Fibroblast of skin of back (primary cell): ENCODE measurements around the gene OOSP2.

Source experiments
- DNase-seq: peaks from one replicate; pipeline ENCODE4 v3.0.0-alpha.2; 2013

The OOSP2 gene

DNA sequence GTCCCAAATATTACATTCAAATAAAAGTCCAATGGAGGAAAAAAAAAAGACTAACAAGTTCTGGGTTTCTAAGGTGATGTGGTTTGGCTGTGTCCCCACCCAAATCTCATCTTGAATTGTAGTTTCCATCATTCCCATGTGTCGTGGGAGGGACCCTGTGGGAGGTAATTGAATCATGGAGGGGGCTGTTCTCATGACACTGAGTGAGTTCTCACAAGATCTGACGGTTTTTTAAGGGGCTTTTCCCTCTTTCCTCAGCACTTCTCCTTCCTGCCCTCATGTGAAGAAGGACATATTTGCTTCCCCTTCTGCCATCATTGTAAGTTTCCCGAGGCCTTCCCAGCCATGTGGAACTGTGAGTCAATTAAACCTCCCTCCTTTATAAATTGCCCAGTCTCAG, 40.3 kb downstream of the OOSP2 start:
- no peak for DNase-seq

DNA sequence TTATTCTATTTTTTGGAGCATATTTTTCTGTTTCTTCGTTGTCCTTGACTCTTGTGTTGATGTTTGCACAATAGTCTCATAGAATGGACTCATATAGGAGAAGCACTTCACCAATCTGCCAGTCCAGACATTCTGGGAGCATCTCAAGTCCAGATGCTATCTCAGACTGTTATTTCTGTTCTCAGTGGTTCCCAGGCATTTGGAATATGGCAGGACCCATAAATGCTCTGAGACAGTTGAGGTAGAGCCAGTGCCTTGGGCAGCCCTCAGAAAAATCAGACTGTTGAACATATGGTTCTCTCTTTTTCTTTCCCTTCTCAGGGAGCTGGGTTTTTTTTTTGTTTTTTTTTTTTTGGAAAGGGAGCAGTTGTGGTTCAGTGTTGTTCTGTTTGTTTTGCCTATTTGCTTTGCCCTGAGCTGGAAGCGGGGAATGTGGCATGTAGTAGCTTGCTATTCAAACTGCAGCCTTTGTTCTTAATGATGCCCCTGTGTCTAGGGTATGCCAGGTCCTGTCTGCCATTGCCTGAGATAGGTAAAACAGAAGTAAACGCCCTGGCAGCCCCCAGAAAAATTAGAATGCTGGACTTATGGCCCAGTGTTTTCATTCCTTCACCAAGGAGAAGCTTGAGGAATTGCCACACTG, 44.5 kb downstream of the OOSP2 start:
- no peak for DNase-seq

- DNase-seq, result no peak
Measured at GRCh38 chr11:60085909-60086308, 45.7 kb downstream of the OOSP2 start.

DNA sequence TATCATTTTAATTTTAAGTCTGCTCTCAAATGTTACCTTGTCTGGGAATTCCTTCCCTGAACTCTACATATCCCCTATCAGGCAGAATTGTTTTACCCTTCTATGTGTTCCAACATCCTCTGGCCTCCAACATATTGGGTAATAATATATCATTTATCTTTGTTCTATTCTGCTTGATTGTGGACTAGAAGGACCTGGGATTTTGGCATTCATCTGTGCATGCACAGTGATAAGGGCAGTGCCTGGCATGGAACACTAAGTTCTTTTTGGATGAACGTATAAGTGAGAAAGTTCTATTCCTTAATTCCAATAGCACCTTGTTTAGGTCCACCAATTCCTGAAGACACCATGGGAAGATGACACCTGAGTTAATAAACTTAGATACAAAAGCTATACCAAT, 47.0 kb downstream of the OOSP2 start:
- no peak for DNase-seq

DNA sequence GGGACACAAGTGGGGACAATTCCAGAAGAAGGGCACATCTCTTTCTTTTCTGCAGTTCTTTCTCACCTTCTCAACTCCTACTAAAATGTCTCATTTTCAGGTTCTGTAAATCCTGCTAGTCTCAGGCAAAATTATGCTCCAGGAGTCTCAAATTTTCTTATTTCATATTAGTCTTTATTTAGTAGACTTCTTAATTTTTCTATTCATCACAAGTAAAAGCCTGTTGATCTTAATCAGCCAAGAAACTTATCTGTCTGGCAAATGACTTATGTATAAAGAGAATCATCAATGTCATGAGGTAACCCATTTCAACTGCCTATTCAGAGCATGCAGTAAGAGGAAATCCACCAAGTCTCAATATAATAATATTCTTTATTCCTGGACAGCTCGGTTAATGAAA, 48.2 kb downstream of the OOSP2 start, which contains the start of gene MS4A2:
Gene MS4A2, plus strand, starts transcription at position 301 of the 400 bp plus-strand sequence. CDS start 102 bp downstream, outside the sequence.
- DNase-seq, result no peak

DNA sequence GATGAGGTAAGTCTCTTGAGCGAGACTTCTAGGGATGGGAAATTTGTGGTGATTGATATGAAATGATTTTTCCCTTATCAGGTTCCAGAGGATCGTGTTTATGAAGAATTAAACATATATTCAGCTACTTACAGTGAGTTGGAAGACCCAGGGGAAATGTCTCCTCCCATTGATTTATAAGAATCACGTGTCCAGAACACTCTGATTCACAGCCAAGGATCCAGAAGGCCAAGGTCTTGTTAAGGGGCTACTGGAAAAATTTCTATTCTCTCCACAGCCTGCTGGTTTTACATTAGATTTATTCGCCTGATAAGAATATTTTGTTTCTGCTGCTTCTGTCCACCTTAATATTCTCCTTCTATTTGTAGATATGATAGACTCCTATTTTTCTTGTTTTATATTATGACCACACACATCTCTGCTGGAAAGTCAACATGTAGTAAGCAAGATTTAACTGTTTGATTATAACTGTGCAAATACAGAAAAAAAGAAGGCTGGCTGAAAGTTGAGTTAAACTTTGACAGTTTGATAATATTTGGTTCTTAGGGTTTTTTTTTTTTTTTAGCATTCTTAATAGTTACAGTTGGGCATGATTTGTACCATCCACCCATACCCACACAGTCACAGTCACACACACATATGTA, 55.4 kb downstream of the OOSP2 start:
- DNase-seq, result no peak

DNA sequence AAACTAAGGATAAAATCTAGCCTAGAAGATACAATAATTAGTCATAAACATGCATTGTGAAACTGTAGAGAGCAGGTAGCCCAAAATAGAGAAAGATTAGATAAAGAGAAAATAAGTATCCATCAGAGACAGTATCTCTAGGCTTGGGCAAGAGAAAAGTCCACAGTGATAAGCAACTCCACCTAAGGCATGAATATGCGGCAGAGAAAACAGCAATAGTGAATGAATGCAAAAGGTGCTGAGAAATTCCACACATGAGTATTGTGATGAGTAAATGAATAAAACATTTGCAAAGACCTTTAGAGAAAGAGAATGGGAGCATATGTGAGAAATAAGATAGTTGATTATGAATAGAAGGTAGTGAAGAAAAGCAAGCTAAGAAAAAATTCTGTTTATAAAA, 57.0 kb downstream of the OOSP2 start:
- DNase-seq, result no peak
